GM23248 (cell line): ENCODE results near the gene KAT2B.

Experiments
- EZH2 ChIP-seq: fragments of 200-600 bp; sonication (generic); IDR thresholded peaks from 2 replicates; pipeline ENCODE4 v1.6.1; 2018; ENCODE audit warnings: antibody characterized with exemption, mild to moderate bottlenecking; ENCODE audit not compliant: insufficient read depth, poor library complexity, severe bottlenecking
- EZH2phosphoT487 ChIP-seq: fragments of 200-600 bp; sonication (generic); IDR thresholded peaks from 2 replicates; pipeline ENCODE4 v1.6.1; 2018; ENCODE audit warnings: antibody characterized with exemption, moderate library complexity, mild to moderate bottlenecking, low read depth; ENCODE audit not compliant: insufficient read depth

GRCh38 chr3:20194793-20195460 is 154.7 kb downstream of the KAT2B start:
- TF ChIP-seq EZH2, result no peak
- TF ChIP-seq EZH2phosphoT487, result no peak
